Neutrophil (primary cell): ENCODE data around the gene PSMD8.
"Not testable (repeated sequence)": the region's sequence is repeated elsewhere in the genome, so short reads cannot be mapped to it uniquely, and the experiment has no call there.

ENCODE experiments used
- H3K27ac ChIP-seq: fragments of 200-600 bp; sonication (generic); 2 replicates; pipeline ENCODE4 v1.5.1; 2016; ENCODE audit warnings: mild to moderate bottlenecking, moderate library complexity
- H3K27me3 ChIP-seq: fragments of 200-600 bp; sonication (generic); 2 replicates; pipeline ENCODE4 v1.6.0; 2016; ENCODE audit warnings: mild to moderate bottlenecking
- H3K36me3 ChIP-seq: fragments of 200-600 bp; sonication (generic); 2 replicates; pipeline ENCODE4 v1.5.1; 2017
- H3K4me1 ChIP-seq, 2 experiments: fragments of 200-600 bp in 1 of 2; sonication (generic) in 1 of 2; 1 replicate in 1 of 2; 2 replicates in 1 of 2; pipeline versions ENCODE4 v1.5.1 to v1.6.1; 2013 to 2016; ENCODE audit warnings: low read depth in 1 of 2, low read length in 1 of 2, mild to moderate bottlenecking in 1 of 2, moderate library complexity in 1 of 2; ENCODE audit not compliant: control insufficient read depth in 1 of 2, insufficient read depth in 1 of 2
- H3K4me3 ChIP-seq, 2 experiments: fragments of 200-600 bp in 1 of 2; sonication (generic) in 1 of 2; 1 replicate in 1 of 2; 2 replicates in 1 of 2; pipeline ENCODE4 v1.5.1; 2013 to 2016; ENCODE audit warnings: low read depth in 1 of 2, low read length in 1 of 2, mild to moderate bottlenecking in 1 of 2, moderate library complexity in 1 of 2
- H3K9me3 ChIP-seq: fragments of 200-600 bp; sonication (generic); 2 replicates; pipeline ENCODE4 v1.5.1; 2016
- TF ChIP-seq, protein P1 (sequence below): fragments of 200-600 bp; sonication (generic); IDR thresholded peaks from 2 replicates; pipeline ENCODE4 v1.5.1; 2016; ENCODE audit warnings: antibody characterized with exemption

PSMD8 gene

DNA sequence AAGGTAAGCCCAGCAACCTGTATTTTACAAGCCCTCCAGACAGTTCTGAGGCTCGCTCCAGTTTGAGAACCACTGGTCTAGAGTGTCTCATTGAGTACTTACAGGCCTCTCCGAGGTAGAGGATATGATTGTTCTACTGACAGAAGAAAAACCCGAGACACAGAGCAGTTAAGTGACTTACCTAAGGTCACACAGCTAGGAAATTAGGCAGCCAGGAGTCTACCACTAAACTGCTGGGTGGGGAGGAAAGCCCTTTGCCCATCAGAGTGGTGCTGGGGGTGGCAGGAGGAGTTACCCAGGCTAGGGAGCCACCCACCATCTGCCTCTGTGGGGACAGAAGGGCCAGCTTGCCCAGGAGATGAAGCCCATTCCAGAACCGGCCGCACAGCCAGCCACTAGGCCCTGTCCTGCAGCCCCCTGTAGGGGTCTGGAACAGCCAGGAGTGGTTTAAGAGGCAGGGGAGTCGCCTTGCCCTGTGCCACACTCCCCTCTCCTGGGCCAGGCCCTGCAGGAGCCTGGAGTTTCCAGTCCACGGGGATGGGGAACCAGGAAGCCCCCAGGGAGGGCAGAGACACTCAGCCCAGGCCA is 50.9 kb downstream of the PSMD8 start:
- H3K36me3 ChIP-seq = peaks cover 29% of the 10 kb centered on the region
- H3K4me3 ChIP-seq = peak overlapping the region; percentile 81 to 97
- peaks cover 17% of the 10 kb centered on the region for H3K27me3 ChIP-seq
- H3K4me1 ChIP-seq = peaks cover 45 to 51% of the 10 kb centered on the region in 2 experiments
- peak overlapping the region; percentile 89 for H3K27ac ChIP-seq
- H3K9me3 ChIP-seq = no peaks in the 10 kb centered on the region
- TF ChIP-seq, protein P1, sequence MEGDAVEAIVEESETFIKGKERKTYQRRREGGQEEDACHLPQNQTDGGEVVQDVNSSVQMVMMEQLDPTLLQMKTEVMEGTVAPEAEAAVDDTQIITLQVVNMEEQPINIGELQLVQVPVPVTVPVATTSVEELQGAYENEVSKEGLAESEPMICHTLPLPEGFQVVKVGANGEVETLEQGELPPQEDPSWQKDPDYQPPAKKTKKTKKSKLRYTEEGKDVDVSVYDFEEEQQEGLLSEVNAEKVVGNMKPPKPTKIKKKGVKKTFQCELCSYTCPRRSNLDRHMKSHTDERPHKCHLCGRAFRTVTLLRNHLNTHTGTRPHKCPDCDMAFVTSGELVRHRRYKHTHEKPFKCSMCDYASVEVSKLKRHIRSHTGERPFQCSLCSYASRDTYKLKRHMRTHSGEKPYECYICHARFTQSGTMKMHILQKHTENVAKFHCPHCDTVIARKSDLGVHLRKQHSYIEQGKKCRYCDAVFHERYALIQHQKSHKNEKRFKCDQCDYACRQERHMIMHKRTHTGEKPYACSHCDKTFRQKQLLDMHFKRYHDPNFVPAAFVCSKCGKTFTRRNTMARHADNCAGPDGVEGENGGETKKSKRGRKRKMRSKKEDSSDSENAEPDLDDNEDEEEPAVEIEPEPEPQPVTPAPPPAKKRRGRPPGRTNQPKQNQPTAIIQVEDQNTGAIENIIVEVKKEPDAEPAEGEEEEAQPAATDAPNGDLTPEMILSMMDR = no peak

DNA sequence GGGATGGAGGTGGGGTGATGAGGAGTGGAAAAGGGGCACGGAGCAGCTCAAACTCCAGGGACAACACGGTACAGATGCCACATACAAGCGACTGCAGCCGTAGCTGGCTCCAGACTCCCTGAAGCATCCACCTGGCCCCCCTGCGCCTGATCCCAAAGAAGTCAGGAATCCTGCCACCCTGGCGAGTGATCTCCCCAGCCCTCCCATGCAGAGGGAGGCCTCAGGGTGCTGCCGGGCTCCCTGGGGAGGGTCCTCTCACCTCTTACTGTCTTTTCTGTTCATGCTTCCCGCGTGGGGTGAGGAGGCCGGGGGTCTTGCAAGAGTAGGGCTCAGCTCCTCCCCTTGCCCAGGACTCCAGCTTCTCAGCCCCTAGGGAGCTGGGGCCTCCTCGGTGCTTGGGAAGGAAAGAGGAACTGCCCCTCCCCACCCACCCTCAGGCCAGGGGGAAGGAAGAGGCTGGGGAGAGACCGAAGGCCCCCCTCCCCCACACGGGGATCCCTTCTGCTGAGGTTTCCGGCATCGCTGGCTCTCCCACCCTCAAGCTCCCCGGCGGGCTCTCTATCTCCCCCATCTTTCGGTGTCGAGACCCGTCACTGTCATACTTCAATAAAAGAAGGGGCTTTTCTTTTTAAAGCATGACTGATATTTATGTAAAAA is 51.6 kb downstream of the PSMD8 start, which contains the start of gene RASGRP4:
Gene RASGRP4, minus strand, starts transcription at position 410 of the 657 bp plus-strand sequence. Its CDS starts 128 bp downstream, at position 282.
- Histone ChIP-seq H3K4me1 (peaks cover 45% of the 10 kb centered on the region in 2 experiments), H3K9me3 (no peaks in the 10 kb centered on the region), H3K27ac (peak within 1 kb of the TSS; percentile 89), H3K4me3 (peak within 1 kb of the TSS; percentile 81 to 97), H3K36me3 (peaks cover 23% of the 10 kb centered on the region), H3K27me3 (peaks cover 22% of the 10 kb centered on the region)
- TF ChIP-seq, protein P1 = no peak

DNA sequence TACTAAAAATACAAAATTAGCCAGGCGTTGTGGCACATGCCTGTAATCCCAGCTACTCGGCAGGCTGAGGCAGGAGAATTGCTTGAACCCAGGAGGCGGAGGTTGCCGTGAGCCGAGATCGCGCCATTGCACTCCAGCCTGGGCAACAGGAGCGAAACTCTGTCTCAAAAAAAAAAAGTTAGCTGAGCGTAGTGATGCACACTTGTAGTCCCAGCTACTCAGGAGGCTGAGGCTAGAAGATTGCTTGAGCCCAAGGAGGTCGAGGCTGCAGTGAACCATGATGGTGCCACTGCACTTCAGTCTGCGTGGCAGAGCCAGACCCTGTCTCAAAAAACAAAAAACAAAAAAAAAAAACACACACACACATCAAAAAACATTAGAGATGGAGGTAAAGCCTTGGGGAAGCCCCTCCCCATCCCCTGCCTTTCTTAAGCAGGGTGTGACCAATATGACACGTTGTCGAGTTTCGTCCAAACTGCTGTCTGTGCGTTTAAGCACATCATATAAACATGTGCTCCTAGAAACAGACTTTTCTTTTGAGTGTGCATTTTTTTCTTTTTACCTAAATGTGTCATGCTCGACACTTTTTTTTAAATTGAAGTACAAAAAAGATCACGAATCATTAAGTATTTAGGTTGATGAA is 52.8 kb downstream of the PSMD8 start:
- Histone ChIP-seq H3K4me1 (peaks cover 37 to 41% of the 10 kb centered on the region in 2 experiments), H3K27me3 (peaks cover 32% of the 10 kb centered on the region), H3K36me3 (peaks cover 11% of the 10 kb centered on the region), H3K27ac (peak overlapping the region; percentile 89)
- H3K9me3 ChIP-seq, H3K4me3 ChIP-seq: not testable (repeated sequence)

DNA sequence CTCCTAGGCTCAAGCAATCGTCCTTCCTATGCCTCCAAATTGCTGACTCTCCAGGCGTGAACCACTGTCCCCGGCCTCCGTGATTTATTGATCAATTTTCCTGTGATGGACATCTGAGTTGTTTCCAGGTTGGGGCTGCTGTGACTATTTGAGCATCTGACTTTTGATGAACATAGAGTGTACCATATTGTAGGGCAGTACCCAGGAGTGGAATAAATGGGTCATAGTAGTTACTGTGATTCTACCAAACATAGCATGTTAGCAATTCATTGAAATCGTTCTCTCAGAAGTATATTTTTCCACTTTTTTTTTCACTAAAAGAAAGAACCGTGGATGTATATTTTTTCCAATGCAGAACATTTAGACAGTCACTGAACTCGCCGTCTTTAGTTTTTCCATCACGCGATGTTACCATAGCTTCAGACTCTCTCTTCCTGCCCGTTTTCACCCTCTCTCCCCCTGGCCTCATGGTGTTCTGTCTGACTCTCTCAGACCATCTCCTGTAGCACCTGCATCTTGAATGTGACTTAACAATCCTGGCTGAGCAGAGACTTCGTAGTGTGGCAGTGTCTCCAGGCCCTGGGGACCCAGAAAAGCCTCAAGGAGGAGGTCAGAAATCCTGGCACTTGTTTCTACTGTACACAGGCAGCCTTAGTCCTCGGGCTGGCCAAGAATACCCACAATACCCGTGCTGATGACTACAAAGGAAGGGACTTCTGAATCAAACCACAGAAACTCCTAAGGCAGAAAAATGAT is 54.9 kb downstream of the PSMD8 start:
- Histone ChIP-seq H3K36me3 (no peaks in the 10 kb centered on the region), H3K9me3 (no peaks in the 10 kb centered on the region), H3K4me3 (no peak overlapping the region), H3K27ac (no peak overlapping the region), H3K27me3 (peaks cover 49% of the 10 kb centered on the region), H3K4me1 (peaks cover 24% of the 10 kb centered on the region in 2 experiments)
- TF ChIP-seq, protein P1 = no peak

DNA sequence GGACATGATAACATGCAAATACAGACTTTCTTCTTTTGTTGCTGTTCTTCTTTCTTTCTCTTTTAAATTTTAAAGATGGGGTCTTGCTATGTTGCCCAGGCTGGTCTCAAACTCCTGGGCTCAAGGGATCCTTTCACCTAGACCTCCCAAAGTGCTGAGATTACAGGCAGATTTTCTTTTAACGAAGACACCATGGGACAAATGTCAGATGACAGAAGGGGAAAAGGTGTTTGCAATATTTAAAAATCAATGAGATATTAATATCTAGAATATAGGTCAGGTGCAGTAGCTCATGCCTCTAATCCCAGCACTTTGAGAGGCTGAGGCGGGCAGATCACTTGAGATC is 55.4 kb downstream of the PSMD8 start:
- Histone ChIP-seq H3K4me3 (no peak overlapping the region), H3K36me3 (no peaks in the 10 kb centered on the region), H3K9me3 (no peaks in the 10 kb centered on the region), H3K4me1 (peaks cover 19% of the 10 kb centered on the region in 2 experiments), H3K27ac (no peak overlapping the region), H3K27me3 (peaks cover 54% of the 10 kb centered on the region)
- TF ChIP-seq, protein P1 = no peak
